NCI-H748 treated with DMSO at 0.1 percent for 48 hours (cell line): ENCODE measurements around the gene ALCAM.
A peak's percentile ranks its signal among the peaks of the same experiment; 100 is the strongest.
"Not testable (repeated sequence)": the region's sequence is repeated elsewhere in the genome, so short reads cannot be mapped to it uniquely, and the experiment has no call there.

Experiments
- DNase-seq: peaks from one replicate; lab custom pipeline; 2025; lab: John Stamatoyannopoulos, UW

The ALCAM gene

DNA sequence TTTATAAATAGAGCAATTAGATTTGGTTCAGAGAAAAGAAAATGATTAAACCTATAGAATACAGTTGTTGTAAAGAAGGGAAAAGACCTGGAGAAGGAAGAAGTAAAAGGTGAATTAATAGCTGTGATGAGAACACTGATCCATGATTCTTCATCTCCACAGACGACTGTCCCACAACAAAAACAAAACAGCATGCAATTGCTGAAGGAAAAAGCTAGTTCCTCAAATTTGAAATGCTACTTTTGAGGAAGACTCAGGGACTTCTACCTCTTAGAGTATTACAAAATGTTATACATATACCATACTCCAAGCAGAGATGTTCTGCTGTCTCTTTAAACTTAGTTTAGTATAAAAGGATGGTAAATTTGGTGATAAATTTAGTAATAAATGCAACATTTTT, 21.5 kb downstream of the ALCAM start:
- DNase-seq = no peak

DNA sequence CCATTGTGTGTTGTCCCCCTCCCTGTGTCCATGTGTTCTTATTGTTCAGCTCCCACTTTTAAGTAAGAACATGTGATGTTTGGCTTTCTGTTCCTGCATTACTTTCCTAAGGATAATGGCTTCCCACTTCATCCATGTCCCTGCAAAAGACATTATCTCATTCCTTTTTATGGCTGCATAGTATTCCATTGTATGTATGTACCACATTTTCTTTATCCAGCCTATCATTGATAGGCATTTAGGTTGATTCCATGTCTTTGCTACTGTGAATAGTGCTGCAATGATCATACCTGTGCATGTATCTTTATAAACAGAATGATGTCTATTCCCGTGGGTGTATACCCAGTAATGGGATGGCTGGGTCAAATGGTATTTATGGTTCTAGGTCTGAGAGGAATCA, 23.1 kb downstream of the ALCAM start:
- DNase-seq = not testable (repeated sequence)

DNA sequence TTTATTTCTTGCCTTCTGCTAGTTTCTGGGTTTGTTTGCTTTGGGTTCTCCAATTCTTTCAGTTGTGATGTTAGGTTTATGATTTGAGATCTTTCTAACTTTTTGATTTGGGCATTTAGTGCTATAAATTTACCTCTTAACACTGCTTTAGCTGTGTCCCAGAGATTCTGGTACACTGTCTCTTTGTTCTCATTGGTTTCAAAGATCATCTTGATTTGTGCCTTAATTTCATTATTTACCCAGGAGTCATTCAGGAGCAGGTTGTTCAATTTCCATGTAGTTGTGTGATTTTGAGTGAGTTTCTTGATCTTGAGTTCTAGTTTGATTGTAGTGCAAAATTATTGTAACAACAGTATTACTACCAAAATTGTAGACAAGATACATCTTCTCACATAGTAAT, 25.9 kb downstream of the ALCAM start:
- not testable (repeated sequence) for DNase-seq

DNA sequence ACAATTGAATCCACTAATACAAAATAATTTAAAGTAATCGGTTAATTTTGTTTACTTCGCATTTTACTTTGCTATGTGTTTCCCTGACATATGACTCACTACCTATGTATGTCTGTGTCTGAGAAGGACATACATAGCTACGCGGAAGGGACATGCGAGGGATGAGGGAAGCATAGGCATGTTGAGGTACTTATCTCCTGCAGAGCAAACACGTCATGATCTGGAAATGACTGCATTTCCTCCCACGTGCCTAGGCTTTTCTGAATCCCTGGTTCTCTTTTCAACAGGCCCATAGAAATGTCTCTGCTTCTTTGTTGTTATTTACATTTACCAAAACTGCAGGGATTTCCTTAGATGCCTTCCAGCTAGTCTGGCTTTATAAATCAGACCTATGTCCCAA, 27.5 kb downstream of the ALCAM start:
- no peak for DNase-seq

DNA sequence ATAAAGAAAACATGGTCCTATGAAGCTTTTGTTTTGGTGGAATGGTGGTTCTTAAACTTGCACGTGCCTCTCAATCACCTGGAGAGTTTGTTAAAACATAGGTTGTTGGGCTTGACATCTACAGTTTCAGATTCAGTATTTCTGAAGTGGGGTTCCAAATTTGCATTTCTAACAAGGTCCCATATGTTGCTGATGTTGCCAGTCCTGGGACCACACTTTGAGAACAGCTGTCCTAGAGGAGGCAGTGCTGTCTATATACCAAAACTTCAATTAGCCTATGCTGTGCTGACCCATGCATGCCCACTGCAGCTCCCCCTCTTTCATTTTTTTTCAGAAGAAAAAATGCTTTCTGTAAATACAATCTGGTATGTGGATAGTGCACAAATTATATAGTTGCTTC, 31.3 kb downstream of the ALCAM start:
- peak; percentile 46 for DNase-seq

DNA sequence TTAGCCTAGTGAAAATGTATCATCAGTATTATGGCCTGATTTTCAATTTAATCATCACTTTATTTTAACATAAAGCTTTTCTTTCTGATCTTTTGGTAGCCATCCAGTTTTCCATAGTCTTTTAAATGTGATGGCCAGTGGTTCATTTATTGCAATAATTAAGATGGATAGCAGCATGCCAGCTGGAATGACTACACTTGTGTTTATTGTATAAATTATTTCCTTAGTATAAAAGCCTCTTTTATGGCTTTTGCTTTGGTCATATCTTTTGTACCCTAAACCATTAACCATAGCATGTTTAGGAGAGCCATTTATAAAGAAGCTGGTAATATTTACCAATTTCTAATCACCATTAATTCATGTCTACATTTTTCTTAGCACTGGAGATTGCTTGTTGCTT, 31.7 kb downstream of the ALCAM start:
- DNase-seq = peak; percentile 54

DNA sequence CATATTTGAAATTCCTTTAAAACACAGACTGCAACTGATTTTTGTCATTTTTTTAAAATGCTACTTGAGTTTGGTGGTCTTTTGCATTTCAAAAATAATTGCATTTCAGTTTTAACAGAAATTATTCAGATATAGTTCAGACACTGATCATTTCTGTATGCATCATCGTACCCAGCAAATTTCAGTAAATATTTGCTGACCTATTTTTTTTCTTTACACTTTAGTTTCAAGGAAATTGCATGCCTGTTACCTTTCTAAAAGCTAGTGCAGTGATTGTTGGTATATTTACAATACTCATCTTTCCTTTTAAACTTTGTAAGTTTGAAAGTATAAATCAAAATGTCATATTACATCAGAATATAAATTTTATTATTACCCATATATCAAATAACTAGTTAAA, 32.4 kb downstream of the ALCAM start:
- DNase-seq = no peak

DNA sequence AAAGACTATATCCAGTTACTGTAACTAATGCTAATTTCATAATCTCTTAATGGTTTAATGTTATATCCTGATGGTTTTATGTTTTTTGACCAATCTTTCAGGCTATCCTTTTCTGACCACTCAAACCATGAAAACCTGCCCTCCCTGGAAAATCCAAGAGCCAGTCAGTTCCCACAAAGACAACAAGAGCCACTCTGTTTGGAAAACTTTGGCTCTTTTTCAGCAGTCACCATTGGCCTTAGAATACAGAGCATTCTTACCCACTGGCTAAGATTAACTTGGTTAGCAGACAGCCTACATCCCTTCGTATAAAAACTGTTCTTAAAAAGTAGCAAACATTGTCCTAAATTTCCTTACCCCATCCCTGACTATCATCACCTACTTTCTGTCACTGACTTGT, 32.9 kb downstream of the ALCAM start:
- DNase-seq = no peak

DNA sequence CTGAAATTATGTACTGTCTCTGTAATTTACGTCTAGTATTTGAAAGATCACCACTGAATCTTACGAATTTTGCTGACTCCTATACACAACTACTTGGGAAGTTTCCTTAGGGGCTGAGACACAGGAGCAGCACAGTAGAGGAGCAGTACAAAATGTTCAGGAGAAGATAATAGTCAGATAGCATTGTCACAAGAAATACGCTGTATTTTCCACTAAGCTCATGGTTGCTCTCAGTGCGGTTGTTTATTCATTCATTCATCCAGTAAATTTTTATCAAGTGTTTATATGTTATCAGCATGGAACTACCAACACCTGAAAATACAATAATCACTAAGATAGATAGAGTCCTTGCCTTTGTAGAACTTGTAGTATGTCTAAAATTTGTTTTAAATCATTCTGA, 34.5 kb downstream of the ALCAM start:
- DNase-seq = no peak

DNA sequence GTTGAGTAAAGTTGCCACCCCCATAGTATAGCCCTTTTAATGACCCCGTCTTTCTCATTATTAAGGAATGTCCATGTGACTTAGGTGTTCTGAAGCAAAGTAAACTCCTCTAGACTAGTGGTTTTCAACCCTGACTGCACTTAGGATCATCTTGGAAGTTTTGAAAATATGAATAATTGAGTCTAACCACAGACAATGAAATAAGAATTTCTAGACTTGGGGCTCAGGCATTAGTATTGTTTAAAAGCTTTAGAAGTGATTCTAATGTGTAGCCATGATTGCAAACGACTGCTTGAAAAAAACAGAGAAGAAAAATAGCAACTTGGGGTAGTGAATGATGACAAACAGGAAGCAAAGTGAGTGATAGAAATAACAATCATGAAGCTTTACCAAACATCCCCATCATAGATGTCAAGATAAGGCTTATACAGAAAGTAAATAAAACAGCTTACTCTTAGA, 35.0 kb downstream of the ALCAM start:
- no peak for DNase-seq

DNA sequence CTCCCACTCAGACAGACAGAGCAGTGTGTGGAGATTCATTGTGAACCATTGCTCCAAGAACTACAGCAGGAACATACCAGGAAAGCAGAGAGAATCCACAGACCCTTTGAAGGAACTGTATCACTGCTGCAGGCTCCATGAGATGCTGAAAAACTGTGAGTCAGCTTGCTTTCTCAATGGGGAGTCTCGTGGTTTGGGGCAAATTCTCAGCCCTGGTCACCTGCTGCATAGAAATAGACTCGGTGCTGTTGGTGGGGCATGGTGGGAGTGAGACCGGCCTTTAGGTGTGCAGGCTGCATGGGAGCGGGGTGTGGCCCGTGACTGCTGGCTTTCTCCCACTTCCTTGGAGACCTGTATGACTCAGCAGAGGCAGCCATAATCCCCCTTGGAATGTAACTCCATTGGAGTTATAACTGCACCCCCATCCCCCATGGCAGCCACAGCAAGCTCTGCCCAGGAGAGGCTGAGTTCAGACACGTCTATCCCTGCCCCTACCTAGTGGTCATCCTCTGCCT, 35.6 kb downstream of the ALCAM start:
- no peak for DNase-seq

DNA sequence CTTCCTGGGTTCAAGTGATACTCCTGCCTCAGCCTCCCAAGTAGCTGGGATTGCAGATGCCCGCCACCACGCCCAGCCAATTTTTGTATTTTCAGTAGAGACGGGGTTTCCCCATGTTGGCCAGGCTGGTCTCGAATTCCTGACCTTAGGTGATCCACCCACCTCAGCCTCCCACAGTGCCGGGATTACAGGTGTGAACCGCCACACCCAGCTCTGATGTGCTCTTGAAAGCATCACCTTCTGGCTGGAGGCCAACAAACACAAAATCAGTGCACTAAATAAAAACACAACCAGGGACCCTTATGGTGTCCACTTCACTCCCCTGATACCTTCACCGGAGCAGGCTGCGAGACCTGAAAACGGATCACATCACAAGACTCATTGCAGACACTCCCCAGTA, 36.3 kb downstream of the ALCAM start:
- DNase-seq = not testable (repeated sequence)

DNA sequence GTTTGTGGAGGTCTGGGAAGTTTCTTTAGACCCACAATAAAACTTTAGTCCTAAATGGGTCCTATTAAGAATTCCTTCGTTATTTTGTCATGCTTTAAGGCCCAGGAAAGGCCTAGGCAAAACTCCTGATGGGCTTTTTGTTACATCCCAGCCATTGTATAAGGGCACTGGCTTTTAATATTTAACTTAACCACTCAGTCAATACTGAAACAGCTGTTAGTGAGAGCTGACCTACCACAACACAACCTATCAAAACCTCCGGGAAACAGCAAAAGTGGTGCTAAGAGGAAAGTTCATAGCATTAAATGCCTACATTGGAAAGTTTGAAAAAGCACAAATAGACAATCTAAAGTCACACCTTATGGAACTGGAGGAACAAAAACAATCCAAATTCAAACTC, 39.6 kb downstream of the ALCAM start:
- DNase-seq = no peak

DNA sequence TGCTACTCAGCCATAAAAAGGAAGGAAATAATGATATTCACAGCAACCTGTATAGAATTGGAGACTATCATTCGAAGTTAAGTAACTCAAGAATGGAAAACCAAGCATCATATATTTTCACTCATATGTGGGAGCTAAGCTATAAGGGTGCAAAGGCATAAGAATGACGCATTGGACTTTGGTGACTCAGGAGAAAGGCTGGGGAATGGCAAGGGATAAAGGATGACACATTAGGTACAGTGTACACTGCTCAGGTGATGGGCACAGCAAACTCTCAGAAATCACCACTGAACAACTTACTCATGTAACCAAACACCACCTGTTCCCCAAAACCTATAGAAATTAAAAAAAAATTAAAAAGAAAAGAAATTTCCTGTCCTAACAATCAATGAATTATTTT, 42.7 kb downstream of the ALCAM start:
- DNase-seq = no peak

DNA sequence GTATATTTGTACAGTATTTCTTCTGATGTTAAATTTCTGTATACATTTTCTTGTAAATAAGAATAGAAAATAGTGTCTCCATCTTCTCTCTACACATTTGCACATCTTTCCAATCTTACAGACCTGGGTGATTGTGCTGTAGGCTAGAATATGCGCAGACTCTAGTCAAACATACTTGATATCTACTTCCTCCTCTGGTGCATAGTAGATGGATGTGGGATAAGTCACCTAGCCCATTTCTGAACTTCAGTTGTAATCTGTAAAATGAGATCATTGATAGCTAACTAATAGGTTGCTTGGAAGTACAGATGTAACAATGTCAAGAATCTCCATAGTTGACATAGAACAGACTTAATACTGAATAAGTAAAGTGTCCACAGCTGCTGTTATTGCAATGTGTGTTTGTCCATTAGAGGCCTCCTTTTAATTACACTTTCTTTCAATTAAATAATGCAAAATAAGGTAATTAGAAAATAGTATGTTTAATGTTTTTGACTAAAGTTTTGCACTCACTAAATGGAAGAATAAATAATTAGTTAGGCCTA, 46.7 kb downstream of the ALCAM start:
- DNase-seq = no peak

DNA sequence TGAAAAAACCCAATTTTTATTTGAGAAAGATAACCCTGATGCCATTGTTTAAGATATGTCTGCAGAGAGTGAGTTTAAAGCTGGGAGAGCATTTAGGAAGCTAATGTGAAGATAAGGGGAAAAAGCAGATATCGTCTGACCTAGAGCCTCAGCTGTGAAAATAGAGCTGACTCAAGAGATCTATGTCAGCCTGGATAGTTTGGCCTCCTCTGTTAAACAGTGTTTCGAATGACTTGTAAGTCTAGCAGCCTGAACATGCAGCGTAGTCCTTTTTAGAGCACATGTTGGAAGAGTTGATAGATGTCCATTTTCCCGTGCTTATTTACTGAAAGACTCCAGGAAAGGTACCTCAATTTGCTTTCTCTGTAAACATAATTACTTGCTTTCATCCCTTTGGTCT, 48.1 kb downstream of the ALCAM start:
- DNase-seq = no peak

DNA sequence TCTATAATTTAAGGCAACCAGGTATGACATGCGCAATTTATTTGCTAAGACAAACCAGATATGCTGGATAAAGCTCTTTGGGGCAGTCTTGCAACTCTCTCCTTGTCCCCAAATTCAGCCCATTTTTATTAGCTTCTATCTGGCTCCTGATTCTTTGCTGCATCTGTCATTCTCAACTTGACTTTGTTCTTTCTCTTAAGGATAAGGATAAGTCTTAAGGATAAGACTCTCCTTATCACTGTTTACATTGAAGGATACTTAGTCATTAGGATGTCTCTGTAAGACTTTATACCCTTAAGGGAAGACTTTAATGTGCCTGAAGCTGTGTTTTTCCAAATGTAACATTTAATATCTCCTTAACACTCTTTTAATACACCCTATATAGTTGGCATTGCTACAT, 49.2 kb downstream of the ALCAM start:
- no peak for DNase-seq

DNA sequence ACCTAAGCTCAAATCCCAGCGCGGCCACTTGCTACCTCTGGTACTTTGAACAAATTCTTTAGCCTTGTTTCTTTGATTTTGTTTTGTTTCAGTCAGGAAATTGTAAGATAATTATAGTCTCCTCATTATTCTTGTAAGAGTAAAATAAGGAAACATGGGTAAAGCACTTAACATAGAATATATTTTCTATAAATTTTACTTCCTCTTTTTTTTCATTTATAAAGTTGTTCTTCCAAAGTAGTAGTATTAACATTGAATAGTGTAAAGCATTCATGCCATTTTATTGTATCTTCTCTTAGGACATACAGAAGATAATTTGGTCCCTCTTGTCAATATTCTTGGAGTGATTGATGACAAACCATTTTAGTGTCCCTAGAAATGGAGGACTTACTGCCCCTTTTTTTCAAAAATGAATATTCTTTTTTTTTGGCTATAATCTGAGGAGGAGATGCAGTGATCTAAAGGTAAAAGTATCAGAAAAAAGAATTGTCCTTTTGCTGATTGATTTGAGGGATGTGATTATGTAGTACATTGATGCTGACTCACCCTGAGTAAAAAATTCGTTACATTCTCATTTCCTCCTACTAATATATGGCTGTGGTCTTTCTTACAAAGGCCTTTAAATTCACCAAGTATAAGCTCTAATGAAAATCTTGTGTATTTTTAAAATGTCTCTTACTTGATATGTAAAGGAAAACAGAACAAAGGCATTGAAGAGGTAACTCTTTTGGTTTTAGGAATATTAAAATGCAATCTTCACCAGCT, 51.0 kb downstream of the ALCAM start:
- DNase-seq = no peak

DNA sequence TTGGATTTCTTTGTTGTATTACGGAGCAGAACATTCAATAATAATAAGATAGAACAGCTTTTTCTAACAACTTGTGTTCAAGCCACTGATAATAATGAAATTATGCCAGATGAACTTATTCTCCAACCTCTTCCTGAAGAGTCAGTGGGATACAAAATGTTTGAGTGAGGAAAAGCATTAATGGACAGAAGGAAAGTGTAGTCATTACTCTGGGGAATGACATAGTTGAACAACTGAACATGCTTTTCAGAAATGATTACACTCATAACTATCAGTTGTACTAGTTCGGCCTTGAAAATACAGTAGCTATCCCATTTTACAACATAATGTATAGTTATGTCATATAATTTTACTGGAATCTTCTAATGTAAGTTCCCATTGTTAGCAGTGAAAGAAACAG, 55.9 kb downstream of the ALCAM start:
- no peak for DNase-seq

DNA sequence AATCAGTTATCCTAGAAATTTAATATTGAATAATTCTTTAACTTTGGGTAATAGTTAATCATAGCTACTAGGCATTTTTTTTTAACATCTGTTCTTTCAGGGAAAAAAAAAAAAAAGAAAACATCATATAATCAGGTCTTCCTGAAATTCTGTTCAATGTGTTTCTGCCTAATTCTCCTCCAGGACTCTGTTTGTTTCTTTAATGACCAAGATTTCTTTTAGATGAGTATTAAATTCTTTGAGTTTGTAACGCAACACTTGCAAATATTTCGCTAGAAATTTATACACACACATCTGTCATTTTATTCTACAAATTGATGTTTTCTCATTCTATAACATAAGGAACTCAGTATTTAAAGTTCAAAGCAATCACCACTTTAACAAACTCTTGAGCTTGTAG, 56.7 kb downstream of the ALCAM start:
- no peak for DNase-seq

DNA sequence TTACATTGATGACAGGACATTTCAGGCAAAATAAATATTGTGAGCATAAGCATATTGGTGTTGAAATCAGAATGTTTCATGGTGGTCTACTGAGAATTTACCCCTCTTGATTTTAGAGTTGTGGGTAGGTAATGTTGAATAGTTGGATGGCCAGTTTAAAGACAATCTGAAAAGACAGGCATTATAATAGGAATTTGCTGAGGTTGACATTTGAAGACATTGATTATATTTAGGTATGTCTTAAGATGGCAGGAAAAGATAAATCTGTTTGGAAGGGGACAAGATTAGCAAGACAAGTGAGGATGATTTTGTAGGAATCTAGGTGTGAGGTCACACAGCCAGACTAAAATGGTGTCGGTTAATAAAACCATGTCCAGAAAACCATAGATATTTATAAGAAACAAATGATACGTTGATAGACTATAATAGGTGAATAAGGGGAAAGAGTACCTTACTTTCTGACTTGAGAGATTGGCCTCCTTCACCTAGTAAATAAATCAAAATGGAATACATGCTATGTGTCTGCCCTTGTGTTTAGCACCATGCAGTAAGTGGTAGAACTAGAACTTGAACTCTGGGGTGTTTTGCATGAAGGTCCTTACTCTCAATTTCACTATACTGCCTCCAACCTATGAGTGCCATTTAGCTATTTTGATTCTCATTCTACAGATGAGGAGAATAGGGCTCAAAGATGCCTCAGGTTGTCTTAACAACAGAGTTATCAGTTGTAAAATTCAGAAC, 57.9 kb downstream of the ALCAM start:
- DNase-seq = no peak

DNA sequence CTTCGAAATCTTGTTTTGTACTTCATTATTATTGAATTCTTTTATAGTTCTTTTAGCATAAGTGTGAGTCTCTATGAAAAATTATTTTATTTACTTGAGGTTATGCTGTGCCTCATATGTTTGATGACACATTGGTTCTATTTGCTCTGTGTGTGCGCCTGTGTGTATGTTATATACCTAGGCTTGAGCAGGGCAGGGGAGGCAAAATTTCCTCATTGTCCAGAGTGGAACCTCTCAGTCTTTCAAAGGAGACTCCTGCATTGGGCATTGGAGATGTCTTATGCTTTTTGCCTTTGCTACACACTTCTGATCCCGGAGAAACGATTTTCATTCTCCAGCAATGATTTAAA, 58.4 kb downstream of the ALCAM start:
- no peak for DNase-seq

DNA sequence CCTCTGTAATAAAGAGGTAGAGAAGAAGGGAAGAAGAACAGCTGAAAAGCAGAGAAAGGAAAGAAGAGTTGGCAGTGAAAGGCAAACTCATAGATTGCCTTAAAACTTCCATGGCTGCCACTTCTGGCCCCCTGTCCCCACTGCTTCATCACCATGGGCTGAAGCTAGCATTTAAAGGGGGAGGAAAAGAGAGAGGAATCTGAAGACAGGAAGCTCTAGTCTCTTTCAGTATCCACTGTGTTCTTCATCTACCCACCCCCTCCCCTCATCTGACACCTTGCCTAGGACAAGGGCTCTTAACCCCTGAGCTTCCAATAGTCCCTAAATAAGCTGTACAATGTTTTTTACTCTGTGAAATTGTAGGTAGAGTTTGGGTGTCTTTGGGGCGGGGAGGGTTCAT, 60.6 kb downstream of the ALCAM start:
- DNase-seq = no peak
